ENCODE data around the gene CALML4. TPM values are rescaled to one million over a fixed set of nuclear protein-coding genes. Genes with fewer than 3 reads are reported as not detected.

The CALML4 gene
- total and polyA plus RNA-seq, 8 donors = 1.5 to 31.4 (median 5.6) TPM

DNA sequence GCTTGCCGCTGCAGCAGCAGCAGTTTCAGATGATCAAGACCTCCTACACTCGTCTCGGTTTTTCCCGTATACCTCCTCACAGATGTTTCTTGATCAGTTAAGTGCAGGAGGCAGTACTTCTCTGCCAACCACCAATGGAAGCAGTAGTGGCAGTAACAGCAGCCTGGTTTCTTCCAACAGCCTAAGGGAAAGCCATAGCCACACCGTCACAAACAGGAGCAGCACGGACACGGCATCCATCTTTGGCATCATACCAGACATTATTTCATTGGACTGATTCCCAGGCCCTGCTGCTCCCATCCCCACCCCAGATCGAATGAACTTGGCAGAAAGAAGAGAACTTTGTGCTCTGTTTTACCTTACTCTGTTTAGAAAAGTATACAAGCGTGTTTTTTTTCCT lies 17.6 kb downstream of the CALML4 start:
- H3K9me3 ChIP-seq = no peaks in the 10 kb centered on the region
- intact Hi-C loops (cut with DNase I) = no loop called here
- peak; percentile 91 to 93 (median 92) for ATAC-seq
- TF ChIP-seq, protein P1, sequence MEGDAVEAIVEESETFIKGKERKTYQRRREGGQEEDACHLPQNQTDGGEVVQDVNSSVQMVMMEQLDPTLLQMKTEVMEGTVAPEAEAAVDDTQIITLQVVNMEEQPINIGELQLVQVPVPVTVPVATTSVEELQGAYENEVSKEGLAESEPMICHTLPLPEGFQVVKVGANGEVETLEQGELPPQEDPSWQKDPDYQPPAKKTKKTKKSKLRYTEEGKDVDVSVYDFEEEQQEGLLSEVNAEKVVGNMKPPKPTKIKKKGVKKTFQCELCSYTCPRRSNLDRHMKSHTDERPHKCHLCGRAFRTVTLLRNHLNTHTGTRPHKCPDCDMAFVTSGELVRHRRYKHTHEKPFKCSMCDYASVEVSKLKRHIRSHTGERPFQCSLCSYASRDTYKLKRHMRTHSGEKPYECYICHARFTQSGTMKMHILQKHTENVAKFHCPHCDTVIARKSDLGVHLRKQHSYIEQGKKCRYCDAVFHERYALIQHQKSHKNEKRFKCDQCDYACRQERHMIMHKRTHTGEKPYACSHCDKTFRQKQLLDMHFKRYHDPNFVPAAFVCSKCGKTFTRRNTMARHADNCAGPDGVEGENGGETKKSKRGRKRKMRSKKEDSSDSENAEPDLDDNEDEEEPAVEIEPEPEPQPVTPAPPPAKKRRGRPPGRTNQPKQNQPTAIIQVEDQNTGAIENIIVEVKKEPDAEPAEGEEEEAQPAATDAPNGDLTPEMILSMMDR (IDR thresholded peaks at IDR 0.05) = no peak
- peak; percentile 95 for FAIRE-seq
- H3K4me1 ChIP-seq = peaks cover 0 to 23% (median 22%) of the 10 kb centered on the region in 3 donors
- H3K27ac ChIP-seq = peak overlapping the region; percentile 40 to 54 (median 50)
- 11 to 14% methylated on average over 9 of the region's 9 CpGs for WGBS, 2 donors
- DNase-seq = peak in 4 of 6 donors; percentile 57 to 85 (median 74)
- H3K27me3 ChIP-seq = no peaks in the 10 kb centered on the region
- peak overlapping the region in 1 of 4 donors; percentile 12 for H3K4me3 ChIP-seq
- peaks cover 0 to 24% (median 5%) of the 10 kb centered on the region in 3 donors for H3K36me3 ChIP-seq

DNA sequence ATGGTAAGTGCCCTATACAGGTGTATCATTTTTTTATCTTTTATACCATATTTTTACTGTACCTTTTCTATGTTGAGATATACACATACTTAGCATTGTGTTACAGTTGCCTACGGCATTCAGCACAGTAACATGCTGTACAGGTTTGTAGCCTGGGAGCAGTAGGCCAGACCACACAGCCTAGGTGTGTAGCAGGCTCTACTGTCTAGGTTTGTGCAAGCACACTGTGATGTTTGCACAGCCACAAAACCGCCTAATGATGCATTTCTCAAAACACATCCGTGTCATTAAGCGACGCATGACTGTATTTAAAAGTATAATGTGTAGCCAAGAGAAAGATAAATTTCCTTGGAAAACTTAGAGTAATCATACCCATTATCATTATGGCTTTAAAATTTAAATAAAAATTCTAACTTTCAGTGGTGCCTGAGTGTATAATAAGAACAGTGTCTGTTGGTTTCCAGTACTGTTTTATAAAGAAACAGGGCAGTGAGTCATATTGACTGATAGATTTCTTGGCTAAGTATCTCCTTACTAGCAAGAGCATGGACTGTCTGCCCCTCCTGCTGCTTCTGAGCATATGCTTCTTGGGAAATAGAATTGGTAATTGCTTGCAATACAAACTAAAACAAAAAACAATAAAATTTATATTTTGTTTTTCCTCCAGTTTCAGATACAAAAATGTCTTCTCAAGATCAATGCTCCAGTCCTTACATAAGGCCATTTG lies 18.3 kb downstream of the CALML4 start:
- Histone ChIP-seq H3K27ac (peak overlapping the region; percentile 40 to 54 (median 50)), H3K4me3 (no peak overlapping the region), H3K27me3 (no peaks in the 10 kb centered on the region), H3K9me3 (no peaks in the 10 kb centered on the region), H3K4me1 (peaks cover 0 to 23% (median 22%) of the 10 kb centered on the region in 3 donors), H3K36me3 (peaks cover 0 to 26% (median 5%) of the 10 kb centered on the region in 3 donors)
- WGBS, 2 donors = 66 to 71% methylated on average over 5 of the region's 5 CpGs
- FAIRE-seq (no peak), ATAC-seq (peak; percentile 64 to 81 (median 70)), DNase-seq (no peak)
- TF ChIP-seq, protein P1 (IDR thresholded peaks at IDR 0.05) = no peak
- intact Hi-C loops (cut with DNase I) = no loop called here

DNA sequence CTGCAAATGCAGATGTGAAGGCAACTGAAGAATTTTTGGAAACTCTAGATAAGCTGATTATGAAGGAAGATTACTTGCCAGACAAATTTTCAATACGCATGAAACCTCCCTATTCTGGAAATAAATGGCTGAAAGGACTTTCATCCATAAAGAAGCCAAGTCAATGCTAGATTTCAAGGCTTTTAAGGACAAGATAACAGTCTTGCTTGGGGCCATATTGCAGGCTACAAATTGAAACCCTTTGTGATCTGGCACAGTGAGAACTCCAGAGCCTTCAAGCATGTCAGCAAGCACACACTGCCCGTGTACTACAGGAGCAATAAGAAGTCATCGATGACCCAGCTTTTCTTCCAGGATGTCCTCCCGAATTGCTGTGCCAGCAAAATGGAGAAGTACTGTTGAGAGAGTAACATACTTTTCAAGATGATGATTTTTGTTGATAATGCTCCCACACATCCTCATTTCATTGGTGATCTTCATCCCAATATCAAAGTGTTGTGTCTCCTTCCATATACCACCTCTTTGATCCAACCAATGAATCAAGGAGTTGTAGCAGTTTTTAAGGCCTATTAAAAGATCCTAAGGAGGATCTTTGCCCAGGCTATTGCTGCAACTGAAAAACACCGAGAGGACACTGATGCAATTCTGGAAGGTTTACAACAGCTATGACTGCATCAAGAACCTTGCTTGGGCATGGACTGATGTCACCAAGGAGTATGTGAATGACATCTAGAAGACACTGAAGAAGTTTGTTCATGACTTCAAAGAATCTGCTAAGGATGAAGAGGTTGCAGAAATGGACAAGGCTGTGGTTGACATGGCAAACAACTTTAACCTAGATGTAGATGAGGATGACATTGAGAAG lies 20.3 kb downstream of the CALML4 start:
- TF ChIP-seq, protein P1 (IDR thresholded peaks at IDR 0.05) = no peak
- FAIRE-seq (no peak), DNase-seq (no peak), ATAC-seq (no peak)
- Histone ChIP-seq H3K27ac (no peak overlapping the region), H3K27me3 (no peaks in the 10 kb centered on the region), H3K4me1 (peaks cover 0 to 23% (median 22%) of the 10 kb centered on the region in 3 donors), H3K36me3 (peaks cover 0 to 35% (median 5%) of the 10 kb centered on the region in 3 donors), H3K9me3 (no peaks in the 10 kb centered on the region), H3K4me3 (no peak overlapping the region)
- 91 to 95% methylated on average over 5 of the region's 5 CpGs for WGBS, 2 donors
- intact Hi-C loops (cut with DNase I) = no loop called here

DNA sequence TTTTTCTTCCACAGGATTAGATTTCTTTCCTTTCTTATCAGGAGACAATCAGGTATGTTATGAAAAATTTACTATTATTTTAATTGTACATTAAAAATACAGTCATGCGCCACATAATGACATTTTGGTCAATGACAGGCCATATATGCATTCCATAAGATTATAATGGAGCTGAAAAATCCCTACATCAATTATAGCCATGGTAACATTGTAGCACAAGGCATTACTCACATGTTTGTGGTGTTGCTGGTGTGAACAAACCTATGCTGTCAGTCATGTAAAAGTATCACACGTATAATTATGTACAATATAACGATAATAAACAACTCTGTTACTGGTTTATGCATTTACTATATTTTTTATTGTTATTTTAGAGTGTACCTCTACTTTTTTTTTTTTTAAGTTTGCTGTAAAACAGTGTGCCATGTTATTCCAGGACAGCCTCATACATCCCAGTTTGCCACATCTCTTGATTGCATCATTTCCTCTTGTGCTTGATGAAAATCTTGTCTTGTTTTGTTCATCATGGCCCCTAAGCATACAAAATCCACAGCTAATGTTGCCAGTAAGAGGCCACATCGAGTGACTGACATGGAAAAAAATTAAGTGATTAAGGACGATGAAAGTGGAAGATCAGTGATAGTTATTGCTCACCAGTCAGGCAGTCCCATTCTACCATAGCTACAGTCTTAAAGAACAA lies 21.4 kb downstream of the CALML4 start:
- FAIRE-seq (no peak), DNase-seq (no peak), ATAC-seq (no peak)
- TF ChIP-seq, protein P1 (IDR thresholded peaks at IDR 0.05) = no peak
- Histone ChIP-seq H3K4me3 (no peak overlapping the region), H3K27ac (no peak overlapping the region), H3K36me3 (peaks cover 0 to 35% (median 5%) of the 10 kb centered on the region in 3 donors), H3K4me1 (peaks cover 0 to 20% (median 18%) of the 10 kb centered on the region in 3 donors), H3K9me3 (no peaks in the 10 kb centered on the region), H3K27me3 (no peaks in the 10 kb centered on the region)
- 85 to 88% methylated on average over 5 of the region's 5 CpGs for WGBS, 2 donors
- intact Hi-C loops (cut with DNase I) = no loop called here
